Globus pallidus (tissue), 1 donor: ENCODE measurements around the gene PLXNA3.
A peak's percentile ranks its signal among the peaks of the same experiment; 100 is the strongest.

ENCODE experiments used
- DNase-seq: peaks from one replicate; pipeline ENCODE4 v3.0.0-alpha.2; 2015; ENCODE audit warnings: low spot score

The PLXNA3 gene

DNA sequence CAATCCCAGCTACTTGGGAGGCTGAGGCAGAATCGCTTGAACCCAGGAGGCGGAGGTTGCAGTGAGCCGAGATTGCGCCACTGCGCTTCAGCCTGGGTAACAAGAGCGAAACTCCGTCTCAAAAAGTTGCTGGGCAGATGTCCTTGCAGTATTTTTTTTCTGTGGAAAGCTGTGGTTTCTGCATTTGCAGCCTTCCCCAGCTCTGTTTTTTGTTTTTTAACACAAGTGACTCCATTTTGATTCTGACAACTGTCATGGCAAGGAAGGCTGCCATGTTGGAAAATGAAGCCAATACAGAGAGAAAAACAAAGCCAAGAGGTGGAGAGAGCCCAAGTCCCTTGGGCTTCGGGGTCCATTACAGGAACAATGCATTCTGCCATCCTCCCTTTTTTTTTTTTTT lies 44.0 kb downstream of the PLXNA3 start:
- DNase-seq: no peak

DNA sequence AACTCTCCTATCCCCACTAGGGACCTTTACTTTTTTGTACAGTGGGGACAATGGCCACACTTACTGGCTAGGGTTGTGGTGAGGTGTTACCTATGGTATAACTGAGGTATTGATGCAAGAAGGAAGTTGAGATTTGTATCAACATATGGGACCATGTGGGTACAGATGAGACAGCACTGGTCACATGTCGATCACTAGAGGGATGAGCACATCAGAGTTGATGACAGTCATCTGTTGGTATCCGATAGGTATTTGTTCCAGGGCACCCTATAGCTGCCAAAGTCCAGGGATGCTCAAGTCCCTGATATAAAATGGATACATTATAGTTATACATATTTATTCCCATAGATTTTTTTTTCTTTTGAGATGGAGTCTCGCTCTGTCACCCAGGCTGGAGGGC lies 44.9 kb downstream of the PLXNA3 start:
- DNase-seq: no peak

DNA sequence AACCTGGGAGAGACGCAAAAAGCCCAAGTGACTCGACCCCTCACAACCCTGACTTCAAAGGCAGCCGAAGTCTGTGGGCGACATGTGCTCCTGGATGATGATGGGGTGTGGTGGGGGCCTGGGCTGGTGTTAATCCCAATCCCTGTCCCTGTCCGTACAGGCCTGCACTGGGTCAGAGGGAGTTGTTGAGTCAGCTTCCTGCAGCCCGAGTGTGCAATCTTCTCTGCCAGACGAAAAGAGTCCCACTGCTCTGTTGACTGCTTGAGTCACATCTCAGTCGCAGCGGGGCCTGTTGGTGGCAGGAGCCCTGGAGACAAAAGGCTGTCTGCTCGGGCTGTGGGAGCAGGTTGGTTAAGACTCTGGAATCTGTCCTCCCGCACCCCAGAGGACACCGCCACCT lies 47.7 kb downstream of the PLXNA3 start:
- no peak for DNase-seq

DNA sequence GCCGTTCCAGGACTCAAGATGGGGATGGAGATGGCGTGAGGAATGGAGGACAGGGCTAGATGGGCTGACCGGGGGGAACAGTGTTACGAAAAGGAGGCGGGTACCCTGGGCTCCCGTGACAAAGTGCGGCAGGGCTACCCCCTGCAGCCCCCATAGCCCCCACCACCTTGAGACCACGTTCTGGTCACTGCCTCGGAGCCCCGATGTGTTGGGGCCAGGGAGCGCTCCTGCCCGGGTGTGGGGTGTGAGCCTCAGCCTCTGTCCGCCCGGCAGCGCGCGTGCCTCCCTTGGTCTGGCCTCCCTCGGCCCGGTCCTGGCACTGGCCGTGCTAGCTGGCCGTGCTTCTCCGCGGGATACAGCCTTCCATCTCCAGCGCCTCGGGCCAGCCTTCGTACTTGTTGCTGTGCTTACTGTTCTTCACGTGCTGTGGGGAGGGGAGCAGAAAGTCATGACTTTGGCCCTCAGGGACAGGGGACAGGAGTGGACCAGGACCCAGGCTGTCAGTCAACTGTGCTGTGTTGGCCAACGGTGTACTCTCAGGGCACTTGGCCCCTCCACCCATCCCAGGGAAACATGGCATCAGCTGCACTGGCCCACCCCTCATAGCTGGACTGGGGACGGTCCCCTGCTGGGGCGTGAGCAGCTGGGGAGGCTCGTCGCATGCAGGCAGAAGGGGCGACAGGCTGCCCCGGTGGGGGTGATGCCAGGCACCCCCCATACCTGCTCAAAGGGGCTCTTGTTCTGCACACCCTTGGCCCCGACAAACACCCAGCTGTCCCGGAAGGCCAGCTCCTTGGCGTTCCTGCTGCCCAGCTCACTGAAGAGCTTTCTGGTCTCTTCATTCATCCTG lies 48.6 kb downstream of the PLXNA3 start:
- DNase-seq: no peak

DNA sequence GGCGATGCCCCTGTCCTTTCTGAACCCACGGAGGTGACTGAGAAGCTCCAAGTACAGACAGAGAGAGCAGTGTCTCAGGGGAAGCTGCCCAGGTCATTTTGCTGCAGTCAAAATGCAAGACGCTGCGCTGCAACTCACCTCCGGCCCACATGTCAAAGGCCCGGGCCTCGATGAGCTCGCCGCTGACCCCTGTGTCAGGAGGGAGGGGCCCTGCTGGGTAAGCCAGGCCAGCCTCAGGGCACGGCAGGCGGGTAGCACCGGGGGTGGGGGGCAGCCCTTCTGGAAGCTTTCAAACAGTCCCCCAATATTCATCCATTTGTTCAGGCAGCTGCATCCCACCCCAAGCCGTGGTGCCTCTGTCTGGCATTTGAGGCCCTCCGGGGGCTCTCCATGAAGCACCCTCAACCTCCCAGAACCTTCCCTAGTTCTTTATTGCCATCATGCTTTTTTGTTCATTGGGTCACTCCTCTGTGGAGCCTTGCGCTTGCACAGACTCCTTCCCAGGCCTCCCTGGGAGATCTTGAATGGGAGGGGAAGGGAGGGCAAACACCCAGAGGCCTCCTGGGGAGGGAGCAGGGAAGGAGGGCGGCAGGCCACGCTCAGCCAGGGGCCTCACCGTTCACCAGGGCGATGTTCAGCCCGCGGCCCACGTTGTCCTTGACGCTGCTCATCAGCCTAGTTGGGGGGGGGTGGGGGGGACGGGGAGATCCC lies 49.7 kb downstream of the PLXNA3 start:
- no peak for DNase-seq

DNA sequence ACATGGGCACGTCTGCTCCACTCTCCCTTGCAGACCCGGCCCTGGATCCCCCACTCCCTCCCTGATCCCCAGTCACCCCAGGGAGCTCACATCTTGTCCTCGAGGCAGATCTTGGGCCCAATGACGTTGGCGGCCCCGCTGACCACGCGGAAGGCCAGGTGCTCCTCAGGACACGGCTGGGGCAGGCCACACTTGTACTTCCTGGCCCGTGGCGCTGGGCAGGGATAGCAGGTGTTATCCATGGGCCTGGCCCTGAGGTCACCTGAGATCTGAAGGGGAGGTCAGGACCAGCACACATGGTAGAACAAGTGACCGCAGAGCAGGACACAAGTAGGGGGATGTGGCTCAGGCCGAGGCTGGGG lies 50.3 kb downstream of the PLXNA3 start:
- no peak for DNase-seq

DNA sequence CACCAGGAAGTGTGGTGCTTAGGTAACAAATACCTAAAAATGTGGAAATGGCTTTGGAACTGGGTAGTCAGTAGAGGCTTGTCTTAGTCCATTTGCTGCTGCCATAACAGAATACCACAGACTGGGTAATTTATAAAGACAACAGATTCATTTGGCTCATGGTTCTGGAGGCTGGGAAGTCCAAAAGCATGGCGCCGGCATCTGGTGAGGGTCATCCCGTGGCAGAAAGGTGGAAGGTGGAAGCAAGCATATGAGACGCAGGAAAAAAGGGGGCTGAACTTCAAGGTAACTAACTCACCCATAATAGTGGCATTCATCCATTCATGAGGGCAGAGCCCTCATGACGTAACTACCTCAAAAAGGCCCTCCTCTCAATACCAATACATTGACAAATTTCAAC lies 51.4 kb downstream of the PLXNA3 start:
- DNase-seq: no peak

DNA sequence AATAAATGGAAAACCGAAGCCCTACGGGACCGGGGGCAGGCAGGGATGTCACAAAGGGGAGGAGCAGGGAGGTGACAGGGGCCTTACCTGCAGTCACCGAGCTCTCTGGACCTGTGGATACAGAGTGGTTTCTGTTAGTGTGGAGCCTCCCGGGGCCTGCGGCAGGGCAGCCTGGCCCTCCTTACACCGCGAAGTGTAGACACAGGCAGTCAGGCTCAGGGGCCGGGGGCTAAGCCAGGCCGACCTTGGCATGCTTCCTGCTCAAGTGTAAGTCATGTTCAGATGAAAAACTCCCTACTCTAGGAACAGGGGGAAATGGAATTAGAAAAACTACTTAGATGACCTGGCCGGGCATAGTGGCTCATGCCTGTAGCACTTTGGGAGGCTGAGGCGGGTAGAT lies 53.7 kb downstream of the PLXNA3 start:
- DNase-seq: no peak

DNA sequence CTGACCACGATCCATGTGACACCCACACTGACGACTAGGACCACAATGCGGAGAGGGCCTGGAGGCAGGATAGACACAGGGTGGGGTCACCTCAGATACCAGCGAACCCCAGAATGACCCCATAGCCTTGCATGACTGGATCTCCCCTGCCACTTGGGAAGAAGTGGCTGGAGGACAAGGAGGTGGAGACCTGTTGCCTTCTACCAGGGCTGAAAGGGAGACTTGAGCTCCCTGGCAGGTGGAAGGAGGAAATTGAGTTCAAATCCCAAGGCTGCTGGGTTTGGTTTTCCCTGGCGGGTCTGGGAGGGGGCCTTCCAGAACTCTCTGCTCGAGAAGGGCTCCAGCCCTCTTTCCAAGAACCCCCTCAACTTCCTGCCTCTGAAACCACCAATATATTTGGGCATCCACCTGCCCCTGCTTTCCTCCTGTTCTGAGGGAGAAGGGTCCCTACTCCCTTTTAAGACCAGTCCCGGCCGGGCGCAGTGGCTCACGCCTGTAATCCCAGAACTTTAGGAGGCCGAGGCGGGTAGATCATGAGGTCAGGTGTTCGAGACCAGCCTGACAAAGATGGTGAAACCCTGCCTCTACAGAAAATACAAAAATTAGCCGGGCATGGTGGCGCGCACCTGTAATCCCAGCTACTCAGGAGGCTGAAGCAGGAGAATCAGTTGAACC lies 54.9 kb downstream of the PLXNA3 start:
- DNase-seq: no peak

DNA sequence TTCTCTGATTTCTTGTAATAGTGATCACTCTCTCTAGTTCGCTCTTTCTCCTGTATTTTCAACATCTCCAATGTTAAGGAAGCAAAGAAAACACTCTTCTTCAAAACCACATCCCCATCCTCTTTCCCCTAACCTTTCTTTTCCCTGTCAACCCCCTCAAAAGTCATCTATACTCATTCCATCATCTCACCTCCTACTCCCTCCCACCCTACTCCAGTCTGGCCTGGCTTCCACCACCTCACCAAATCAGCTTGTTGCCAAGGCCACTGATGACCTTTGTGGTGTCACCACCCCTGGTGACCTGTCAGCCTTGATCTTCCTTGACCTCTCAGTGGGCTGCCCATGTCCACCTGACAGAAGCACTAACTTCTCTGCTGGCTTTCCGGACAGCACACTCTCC lies 55.6 kb downstream of the PLXNA3 start:
- no peak for DNase-seq

DNA sequence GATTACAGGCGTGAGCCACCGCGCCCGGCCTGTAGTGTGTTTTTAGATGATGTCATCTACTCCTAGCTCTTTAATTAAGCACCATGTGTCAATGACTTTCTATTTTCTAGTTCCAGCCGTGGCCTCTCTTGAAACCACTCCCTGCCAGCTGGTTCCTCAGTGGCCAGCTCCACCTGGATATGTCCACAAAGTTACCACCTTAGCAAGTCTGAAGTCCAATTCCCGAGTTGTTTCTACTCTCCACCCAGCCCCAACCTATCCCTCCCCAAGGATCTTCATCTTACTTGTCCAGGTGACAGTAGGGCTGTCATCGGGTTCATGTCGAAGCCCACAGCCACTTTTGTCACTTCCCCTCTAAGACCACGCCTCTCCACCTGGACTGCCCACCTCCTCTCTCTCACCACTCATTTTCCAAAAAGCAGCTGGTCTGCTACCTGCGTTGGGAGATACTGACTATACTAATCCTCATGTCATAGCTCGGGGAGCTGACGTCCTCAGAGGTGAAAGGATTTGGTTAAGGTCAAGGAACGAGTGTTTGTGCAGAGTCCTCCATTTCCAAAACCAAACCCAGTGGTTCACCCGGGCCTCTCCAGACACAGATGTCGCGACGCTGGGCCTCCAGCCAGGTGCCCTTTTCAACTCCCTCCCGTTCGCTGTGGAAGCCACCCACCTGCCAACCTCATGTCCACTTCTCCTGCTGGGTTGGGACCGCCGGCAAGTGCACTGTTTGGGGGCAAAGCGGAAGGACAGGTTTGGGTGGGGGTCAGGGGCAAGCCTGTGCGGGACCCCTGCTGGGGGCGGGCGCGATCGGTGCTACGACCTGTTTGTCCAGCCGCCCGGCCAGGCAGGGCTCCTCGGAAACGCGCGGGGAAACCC lies 57.2 kb downstream of the PLXNA3 start:
- DNase-seq: no peak

DNA sequence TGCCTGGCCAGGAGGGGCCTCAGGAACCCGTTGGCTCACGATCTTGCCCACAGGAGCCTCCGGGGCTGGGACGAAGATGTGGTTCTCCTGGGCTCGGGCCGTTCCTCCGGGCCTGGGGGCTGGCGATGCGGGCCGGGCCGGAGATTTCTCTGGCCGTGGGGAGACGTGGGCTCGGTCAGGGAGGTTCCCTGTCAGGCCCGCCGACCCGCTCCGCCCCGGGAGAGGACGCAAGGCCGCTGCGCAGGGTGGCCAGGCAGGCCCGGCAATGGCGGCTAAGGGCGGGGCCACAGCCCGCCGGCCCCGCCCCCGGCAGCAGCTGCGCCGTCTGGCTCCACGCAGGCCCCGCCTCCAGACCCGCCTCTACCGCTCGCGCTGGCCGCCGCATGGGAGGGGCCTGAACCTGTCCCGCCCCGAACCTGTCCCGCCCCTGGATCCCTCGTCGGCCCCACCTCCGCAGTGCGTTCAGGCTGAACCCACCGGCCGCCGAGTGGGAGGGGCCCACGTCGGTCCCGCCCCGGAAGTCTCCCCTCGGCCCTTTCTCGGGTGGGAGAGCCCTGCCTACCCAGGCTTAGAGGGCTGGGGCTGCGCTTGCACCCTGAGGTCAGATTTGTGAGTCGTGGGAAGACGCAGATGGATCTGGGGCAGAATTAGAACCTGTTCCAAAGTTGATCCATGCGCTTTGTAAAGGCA lies 58.0 kb downstream of the PLXNA3 start, which contains the start of gene FAM3A:
TSS of gene FAM3A (minus strand) at position 267 of the 690 bp plus-strand sequence. CDS start 460 bp downstream, outside the sequence.
- peak; percentile 92 for DNase-seq

DNA sequence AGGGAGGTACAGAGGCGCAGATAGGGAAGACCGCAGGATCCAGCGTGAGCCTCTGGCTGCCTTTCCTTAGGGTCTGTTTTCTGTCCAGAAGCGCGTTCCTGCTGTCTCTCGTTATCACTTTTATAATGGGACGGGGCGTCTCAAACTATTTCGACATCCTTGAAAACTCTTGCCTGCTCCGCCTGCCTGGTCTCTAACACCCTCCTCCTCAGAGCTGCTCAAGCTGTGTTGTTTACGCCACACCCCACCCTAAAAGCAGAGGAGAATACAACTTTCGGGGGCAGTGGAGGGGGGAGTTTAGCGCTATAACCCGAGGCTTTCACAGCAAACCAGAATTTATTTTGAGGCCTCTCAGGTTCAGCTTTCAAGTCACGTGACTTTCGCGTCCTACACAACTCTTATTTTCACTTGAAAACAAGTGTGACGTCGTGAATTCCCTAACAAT lies 58.6 kb downstream of the PLXNA3 start:
- DNase-seq: peak; percentile 69

DNA sequence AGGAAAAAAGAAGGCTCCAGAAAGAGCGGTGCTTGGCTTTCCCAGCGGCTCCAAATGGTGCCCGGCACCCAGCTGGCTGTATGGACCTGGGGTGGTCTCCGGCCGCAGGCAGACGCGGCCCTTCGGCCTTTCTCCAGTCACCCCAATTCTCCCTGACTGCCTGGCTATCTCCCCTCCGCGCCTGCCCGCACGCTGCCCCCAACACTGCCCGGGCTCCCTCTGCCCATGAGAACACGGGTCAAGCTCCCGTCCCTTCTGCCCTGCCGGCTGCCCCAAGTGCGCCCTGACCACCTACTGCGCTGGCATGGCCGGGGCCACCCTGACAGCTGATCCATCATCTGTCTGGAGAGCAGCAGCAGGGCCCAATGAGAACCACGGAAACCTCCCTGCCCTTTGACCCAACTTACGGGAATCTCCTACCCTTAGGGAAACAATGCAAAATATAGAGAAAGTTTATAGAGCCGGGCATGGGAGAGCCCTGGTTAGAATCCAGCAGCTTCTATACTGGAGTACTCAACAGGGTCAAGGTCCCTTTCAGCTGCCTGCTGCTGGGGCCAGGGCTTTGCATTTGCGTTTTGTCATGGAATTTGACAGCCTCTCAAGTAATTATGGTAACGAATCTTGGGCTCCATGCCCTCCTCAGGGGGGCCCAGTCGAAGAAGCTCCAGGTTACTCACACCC lies 59.2 kb downstream of the PLXNA3 start:
- no peak for DNase-seq

DNA sequence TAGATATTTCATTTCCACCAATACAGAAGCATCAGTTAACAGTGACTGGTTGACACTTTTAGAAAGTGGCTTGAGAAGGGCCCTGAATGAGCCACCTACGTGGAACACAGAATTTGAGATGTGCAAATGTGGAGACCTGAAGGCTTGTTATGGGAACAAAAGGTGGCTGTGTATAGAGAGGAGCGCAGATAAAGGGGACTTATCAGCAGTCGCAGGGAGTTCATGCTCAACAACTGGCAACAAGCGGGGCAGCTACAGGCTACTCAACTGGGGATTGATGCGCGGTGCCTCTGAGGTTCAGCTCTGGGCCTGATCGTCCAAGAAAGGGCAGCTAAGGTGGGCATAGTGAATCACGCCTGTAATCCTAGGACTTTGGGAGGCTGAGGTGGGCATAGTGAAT lies 61.3 kb downstream of the PLXNA3 start:
- no peak for DNase-seq

DNA sequence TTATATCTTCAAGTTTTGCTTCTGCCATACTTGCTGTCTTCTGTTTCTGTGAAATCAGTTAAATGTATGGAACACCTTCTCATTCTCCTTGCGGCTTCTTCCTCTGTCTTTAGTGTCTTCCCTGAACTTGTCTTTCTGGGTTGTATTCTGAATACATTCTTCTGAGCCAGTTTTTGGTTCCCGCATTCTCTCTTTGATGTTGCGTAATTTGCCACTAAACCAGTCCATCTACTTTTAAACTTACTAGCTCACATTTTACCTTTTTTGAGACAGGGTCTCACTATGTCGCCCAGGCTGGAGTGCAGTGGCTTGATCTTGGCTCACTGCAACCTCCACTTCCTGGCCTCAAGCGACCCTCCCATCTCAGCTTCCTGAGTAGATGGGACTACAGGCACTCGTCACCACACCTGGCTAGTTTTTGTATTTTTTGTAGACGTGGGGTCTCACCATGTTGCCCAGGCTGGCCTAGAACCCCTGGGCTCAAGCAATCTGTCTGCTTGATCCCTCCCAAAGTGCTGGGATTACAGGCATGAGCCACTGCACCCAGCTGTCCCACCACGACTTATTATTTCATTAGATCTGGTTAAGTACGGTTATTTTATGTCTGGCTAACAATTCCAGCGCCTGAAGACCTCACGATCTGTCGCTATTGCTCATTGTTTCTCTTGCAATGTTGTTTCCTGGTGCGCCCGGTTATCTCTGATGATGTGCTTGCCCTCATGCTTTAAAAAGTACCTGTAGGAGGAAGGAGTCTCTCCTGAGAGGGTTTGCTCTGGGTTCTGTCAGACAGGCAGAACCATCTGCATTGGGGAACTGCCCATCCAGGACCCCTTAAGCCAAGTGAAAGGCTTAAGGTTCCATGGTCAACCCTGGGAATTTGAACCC lies 67.8 kb downstream of the PLXNA3 start:
- DNase-seq: no peak

DNA sequence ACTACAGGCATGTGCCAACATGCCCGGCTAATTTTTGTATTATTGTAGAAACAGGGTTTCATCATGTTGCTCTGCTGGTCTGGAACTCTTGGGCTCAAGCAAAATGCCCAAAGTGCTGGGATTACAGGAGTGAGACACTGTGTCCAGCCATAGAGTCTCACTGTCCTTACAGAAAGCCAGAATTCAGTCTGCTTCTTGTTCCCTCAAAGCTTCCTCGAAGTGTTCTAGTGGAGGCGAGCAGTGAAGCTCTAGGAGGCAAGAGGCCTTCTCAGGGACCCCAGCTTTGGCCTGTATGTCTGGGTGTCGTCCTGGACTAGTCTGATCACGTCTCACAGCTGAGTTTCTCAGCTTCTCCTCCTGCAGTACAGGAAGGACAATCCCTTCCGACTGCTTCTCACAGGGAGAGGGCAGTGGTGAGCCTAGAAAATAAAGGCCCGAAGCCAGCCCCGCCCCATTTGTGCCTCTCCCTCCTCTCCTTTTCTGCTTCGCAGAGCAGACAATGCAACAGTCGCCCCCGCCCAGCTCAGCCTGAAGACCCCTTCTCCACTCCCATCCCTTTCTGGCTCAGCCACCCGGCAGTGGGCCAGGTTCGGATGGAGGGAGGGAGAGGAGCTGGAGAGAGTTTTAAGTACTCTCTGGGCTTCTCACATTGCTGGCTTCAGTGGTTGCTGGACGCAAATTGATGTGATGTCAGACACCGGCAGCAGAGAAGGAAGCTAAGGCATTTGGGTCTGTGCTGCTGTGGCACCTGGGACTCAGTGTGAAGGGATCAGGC lies 69.0 kb downstream of the PLXNA3 start:
- peak; percentile 83 for DNase-seq
